ENCODE measurements around the gene LGALS7B.
"Not testable (repeated sequence)": the region's sequence is repeated elsewhere in the genome, so short reads cannot be mapped to it uniquely, and the experiment has no call there.

The LGALS7B gene

DNA sequence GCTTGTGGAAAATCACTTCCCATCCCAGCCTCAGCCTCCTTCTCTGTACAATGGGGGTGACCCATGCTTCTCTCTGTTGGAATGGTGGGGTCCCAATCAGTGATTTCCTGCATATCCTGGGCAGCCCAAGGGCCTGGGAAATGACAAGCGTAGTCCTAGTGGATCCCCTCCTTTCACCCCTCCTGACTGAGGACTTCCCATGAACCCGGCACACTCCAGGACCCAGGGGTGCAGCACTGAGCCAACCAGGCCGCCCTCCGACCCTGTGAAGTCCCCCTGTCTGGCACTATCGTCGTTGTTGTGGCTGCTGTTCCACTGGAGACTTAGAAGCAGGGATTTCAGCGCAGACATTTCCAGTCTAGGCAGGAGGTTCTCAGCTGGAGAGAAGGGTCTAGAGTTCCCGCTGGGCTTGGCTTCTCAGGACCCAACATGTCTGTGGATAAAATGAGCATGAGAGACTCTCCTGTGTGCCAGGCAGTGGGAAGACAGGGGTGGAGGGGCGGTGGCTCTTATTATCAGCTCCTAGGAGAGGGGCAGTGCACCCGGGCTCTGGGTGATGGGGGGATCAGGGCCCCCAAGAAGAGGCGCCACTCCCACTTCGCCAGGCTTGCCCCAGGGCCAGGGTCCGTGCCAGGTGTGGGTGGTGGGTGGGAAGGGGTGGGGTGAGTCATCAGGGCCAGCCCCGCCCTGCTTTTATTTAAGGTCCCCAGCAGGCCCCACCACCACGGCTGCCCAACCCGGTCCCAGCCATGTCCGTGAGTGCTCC is at the start of gene LGALS7B:
LGALS7B (plus strand) TSS at position 723 of the 766 bp plus-strand sequence; CDS start at position 750, 27 bp downstream.
- DNase-seq (ENCODE audit: low read depth) = no peak

DNA sequence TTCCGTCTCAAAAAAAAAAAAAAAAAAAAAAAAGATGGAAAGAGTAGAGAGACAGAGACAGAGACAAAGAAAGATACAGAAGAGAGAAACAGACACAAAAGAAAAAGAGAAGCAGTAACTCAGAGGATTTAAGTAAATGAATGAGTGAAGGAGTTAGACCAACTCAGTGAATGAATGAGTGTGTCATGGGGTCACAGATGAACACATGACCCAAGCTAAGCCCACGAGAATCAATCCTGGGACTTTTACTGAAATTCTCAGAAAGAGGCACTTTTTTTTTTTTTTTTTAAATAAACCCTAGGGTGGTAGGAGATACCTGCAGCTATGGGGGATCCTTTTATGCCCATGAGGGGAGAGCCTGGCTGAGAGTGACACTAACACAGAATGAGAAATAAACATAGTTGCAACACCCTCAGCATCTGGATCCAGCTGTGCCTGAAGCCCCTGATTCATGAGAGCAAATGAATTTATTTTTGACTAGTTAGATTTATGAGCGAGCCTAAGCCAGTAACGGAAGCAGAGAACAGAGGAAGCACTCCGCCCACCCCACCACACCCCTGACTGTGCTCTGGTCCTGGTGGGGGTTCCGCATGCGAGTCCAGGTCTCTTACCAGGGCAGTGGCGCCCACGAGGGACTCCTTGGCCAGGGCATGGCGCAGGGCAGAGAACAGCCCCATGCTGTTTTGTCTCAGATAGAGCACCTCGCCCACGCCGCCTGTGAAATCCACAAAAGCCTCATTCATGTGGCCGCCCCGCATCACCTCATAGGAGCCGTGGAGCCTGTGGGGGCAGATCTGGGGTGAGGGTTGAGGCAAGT is 49.4 kb upstream of the LGALS7B start:
- DNase-seq (ENCODE audit: low read depth) = no peak

DNA sequence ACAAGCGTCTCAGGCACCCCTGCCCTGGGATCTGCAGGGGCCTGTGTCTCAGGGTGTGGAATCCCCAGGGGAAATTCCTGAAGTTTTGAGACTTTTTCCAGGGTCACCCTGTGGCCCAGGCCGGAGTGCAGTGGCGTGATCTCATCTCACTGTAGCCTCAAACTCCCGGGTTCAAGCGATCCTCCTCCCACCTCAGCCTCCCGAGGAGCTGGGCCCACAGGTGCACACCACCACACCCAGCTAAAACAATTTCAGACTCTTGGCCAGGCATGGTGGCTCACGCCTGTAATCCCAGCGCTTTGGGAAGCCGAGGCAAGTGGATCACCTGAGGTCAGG is 48.8 kb upstream of the LGALS7B start:
- no peak for DNase-seq (ENCODE audit: low read depth)

DNA sequence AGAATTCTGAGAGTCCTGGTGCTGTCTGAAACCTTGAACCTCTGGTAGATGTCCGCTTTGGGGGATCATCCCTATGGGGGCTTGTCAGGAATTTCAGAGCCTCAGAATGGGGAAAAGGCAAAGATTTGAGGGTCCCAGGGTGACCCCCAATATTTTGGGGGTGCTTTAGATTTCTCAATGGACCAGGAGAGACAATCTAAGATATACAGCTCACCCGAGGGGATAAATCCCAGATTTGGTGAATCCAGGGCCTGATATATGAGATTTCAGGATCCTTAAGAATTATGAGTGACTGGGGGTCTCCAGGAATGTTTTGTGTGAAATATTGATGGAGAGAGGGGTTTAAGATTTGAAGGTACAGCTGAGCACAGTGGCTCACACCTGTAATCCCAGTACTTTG is 48.1 kb upstream of the LGALS7B start:
- DNase-seq (ENCODE audit: low read depth) = no peak

GRCh38 chr19:38741670-38742069 is 47.3 kb upstream of the LGALS7B start:
- no peak for DNase-seq (ENCODE audit: low read depth)

- DNase-seq (ENCODE audit: low read depth) = no peak
Observed at GRCh38 chr19:38742296-38742695, 46.7 kb upstream of the LGALS7B start.

DNA sequence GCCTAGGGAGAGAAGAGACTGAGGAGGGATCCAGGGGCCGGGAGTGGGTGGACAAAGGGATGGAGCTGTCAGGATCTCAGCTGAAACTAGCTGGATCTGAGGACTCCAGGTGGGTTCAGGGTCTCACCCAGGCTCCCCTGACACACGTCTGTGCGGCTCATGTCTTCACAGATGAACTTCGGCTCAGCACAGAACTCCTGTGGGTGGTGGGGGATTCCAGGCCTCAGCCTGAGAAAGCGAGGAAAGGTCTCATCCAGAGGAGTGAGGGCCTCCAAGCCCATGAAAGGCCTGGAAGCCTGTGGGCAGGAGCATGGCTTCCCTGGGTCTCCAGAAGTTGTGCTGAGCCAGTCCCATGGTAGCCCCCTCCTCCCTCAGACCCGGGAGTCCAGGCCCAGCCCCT is 46.1 kb upstream of the LGALS7B start:
- DNase-seq (ENCODE audit: low read depth) = no peak

DNA sequence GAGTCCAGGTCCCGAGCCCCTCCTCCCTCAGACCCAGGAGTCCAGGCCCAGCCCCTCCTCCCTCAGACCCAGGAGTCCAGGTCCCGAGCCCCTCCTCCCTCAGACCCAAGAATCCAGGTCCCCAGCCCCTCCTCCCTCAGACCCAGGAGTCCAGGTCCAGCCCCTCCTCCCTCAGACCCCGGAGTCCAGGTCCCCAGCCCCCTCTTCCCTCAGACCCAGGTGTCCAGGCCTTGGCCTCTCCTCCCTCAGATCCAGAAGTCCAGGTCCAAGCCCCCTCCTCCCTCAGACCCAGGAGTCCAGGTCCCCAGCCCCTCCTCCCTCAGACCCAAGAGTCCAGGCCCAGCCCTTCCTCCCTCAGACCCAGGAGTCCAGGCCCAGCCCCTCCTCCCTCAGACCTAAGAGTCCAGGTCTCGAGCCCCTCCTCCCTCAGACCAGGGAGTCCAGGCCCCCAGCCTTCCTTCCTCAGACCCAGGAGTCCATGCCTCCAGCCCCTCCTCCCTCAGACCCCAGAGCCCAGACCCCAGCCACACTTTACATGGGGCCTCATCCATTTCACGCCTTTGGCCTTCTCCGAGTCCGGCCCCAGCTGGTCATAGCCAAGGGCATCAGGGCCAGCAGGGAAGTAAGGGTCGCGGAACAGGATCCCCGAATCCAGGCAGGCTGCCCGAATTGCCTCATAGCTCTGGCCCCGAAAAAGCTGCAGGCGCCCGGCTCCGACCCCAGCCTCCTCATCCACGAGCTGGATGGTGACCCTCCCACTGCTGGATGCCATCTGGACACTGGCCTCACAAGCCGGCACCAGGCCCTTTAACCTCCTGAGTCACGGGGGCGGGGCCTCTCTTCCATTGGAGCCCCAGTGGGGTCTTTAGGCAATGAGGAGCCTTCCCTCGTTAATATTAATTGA is 45.4 kb upstream of the LGALS7B start:
- DNase-seq (ENCODE audit: low read depth) = no peak

GRCh38 chr19:38744298-38744681 is 44.7 kb upstream of the LGALS7B start, which contains the start of gene CAPN12:
Gene CAPN12, minus strand, starts transcription at chr19:38744474. Its CDS starts 309 bp downstream, at chr19:38744165.
- DNase-seq (ENCODE audit: low read depth) = no peak

- no peak for DNase-seq (ENCODE audit: low read depth)
Observed at GRCh38 chr19:38744874-38745273, 44.1 kb upstream of the LGALS7B start.

- DNase-seq (ENCODE audit: low read depth) = no peak
Observed at GRCh38 chr19:38745316-38745715, 43.7 kb upstream of the LGALS7B start.

- not testable (repeated sequence) for DNase-seq (ENCODE audit: low read depth)
Observed at GRCh38 chr19:38753783-38754182, 35.2 kb upstream of the LGALS7B start.

DNA sequence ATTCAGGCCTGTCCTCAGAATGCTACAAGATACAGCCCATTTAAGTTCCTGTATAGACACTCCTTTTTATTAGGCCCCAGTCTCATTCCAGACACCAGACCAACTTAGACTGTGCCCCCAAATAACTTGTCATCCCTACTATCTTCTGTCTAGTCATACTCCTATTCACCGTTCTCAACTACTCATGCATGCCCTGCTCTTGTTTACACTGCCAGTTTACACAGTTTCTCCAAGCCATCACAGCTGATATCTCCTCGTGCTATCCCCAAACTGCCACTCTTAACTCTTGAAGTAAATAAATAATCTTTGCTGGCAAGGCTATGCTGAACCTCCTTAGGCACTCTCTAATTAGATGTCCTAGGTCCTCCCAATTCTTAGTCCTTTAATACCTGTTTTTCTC is 34.8 kb upstream of the LGALS7B start:
- DNase-seq (ENCODE audit: low read depth) = not testable (repeated sequence)

DNA sequence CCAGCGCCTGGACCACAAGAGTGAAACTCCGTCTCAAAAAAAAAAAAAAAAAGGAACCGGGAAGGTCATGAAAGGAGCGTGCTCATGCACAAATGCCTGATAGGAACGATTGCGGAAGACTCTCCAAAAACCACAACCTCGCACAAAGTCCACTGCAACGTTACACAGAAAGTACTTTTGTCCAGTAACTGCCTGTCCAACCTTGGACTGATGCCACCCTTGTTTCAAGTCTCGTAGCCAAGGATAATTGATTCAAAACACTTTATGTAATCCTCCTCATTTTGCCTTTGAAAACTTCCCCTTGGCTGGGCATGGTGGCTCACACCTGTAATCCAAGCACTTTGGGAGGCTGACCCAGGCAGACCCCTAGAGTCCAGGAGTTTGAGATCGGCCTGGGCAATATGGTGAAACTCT is 29.4 kb upstream of the LGALS7B start:
- no peak for DNase-seq (ENCODE audit: low read depth)

GRCh38 chr19:38760805-38761517 is 28.0 kb upstream of the LGALS7B start:
- not testable (repeated sequence) for DNase-seq (ENCODE audit: low read depth)

DNA sequence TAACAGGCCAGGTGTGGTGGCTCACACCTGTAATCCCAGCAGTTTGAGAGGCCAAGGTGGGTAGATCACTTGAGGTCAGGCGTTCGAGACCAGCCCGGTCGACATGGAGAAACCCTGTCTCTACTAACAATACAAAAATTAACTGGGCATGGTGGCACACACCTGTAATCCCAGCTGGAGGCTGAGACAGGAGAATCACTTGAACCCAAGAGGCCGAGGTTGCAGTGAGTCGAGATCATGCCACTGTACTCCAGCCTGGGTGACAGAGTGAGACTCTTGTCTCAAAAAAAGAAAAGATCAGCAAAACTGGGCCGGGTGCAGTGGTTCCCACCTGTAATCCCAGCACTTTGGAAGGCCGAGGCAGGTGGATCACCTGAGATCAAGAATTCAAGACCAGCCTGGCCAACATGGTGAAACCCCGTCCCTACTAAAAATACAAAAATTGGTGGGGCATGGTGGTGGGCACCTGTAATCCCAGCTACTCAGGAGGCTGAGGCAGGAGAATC is 27.1 kb upstream of the LGALS7B start:
- DNase-seq (ENCODE audit: low read depth) = not testable (repeated sequence)

- DNase-seq (ENCODE audit: low read depth) = no peak
Observed at GRCh38 chr19:38763795-38764220, 25.2 kb upstream of the LGALS7B start.

GRCh38 chr19:38765214-38765613 is 23.8 kb upstream of the LGALS7B start:
- DNase-seq (ENCODE audit: low read depth) = no peak

GRCh38 chr19:38766276-38767047 is 22.5 kb upstream of the LGALS7B start:
- DNase-seq (ENCODE audit: low read depth) = no peak

- peak; percentile 11 for DNase-seq (ENCODE audit: low read depth)
Observed at GRCh38 chr19:38769635-38770211, 19.3 kb upstream of the LGALS7B start.
